Measurements from ENCODE around the gene RBFOX2.

Gene RBFOX2

DNA sequence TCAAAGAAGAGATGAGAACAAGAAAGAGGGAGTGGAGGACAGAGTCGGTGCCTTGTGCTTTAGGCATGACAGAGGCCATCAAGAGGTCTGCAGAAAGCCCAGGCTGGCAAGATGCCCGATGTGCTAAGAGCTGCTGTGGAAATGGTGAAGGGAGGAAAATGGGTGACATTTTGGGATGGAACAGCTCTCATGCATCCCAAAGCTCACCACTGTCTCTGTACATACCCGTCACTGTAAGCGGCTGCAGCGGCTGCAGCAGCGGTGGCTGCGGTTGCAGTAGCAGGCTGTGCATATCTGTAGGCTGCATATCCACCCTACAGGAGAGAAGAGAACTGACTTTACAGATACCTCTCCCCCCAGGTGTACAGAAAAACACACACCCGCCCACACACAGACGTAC, 282.4 kb downstream of the RBFOX2 start:
- DNase-seq: no peak
- no peaks in the 10 kb centered on the region for H3K4me1 ChIP-seq
- intact Hi-C loops (cut with DNase I; ENCODE audit: low total_unique reads): no loop called here
- H3K36me3 ChIP-seq: peaks cover 20 to 56% (median 38%) of the 10 kb centered on the region in 3 donors
- H3K9me3 ChIP-seq: no peaks in the 10 kb centered on the region
- no peak overlapping the region for H3K27ac ChIP-seq
- no peak overlapping the region for H3K4me3 ChIP-seq
- TF ChIP-seq, protein P1, sequence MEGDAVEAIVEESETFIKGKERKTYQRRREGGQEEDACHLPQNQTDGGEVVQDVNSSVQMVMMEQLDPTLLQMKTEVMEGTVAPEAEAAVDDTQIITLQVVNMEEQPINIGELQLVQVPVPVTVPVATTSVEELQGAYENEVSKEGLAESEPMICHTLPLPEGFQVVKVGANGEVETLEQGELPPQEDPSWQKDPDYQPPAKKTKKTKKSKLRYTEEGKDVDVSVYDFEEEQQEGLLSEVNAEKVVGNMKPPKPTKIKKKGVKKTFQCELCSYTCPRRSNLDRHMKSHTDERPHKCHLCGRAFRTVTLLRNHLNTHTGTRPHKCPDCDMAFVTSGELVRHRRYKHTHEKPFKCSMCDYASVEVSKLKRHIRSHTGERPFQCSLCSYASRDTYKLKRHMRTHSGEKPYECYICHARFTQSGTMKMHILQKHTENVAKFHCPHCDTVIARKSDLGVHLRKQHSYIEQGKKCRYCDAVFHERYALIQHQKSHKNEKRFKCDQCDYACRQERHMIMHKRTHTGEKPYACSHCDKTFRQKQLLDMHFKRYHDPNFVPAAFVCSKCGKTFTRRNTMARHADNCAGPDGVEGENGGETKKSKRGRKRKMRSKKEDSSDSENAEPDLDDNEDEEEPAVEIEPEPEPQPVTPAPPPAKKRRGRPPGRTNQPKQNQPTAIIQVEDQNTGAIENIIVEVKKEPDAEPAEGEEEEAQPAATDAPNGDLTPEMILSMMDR (IDR thresholded peaks at IDR 0.05): no peak
- H3K27me3 ChIP-seq: no peaks in the 10 kb centered on the region

DNA sequence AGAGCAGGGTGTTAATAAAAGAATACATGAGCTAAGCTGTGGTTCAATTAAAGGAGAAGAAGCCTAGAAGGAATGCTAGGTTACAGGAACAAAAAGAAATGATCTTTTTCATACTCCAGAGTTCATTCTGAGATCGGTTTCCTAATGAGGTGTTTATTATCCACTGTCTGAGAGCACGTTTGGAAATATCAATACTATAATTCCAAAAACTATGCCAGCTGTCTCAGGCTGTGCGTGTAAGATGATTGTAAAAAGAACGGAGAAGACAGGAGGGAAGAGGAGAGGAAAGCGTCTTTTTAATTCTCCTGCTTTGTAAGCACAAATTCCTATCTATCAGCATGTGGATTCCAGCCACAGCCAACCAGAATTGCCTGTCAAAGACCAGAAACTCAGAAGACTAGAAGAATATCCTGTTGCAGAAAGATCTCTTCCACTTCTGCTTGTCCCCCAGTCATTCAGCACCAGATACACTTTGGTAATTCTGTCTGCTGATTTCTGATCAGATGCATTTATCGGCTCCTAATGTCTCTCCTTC, 285.2 kb downstream of the RBFOX2 start:
- intact Hi-C loops (cut with DNase I; ENCODE audit: low total_unique reads): no loop called here
- H3K36me3 ChIP-seq: peaks cover 21 to 68% (median 45%) of the 10 kb centered on the region in 3 donors
- no peaks in the 10 kb centered on the region for H3K9me3 ChIP-seq
- peaks cover 0 to 12% (median 0%) of the 10 kb centered on the region in 4 donors for H3K4me1 ChIP-seq
- no peak overlapping the region for H3K27ac ChIP-seq
- H3K27me3 ChIP-seq: no peaks in the 10 kb centered on the region
- TF ChIP-seq, protein P1 (IDR thresholded peaks at IDR 0.05): no peak
- no peak overlapping the region for H3K4me3 ChIP-seq
- DNase-seq: no peak

DNA sequence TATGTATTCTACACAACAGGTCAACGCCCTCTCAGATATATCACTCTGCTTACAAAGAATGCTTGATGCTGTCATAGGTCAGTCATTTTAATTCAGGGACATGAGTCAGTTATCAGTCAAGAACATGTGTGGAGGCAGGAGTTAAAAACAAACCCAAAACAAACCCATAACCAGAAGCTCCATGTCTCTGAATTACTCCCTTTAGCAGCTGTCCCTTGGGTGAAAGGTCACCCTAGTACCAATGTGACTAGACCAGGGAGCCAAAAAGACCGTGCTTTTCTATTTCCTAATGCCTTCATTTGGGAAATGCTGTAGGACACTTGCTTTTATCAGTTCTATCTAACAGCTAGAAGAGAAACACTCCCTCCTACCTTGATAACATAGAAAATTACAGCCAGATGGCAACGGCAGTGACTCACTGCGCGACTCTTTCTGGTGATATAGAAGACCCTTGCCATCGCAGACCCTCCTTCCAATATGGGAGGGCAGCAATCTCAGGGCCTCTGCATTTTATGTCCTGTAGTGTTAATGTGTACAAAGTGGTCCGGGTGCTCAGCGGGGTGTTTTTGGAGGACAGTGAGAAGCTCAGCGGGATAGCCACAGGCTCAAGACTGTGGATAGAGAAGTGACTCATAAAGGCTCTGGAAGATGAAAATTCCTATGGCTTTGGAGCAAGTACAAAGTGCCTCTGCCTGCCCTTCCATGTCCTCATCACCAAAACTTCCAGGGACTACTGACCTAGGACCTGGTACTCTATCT, 286.1 kb downstream of the RBFOX2 start:
- Histone ChIP-seq H3K4me1 (peaks cover 0 to 12% (median 0%) of the 10 kb centered on the region in 4 donors), H3K9me3 (no peaks in the 10 kb centered on the region), H3K27me3 (no peaks in the 10 kb centered on the region), H3K27ac (peak overlapping the region in 1 of 2 donors; percentile 13), H3K36me3 (peaks cover 24 to 77% (median 48%) of the 10 kb centered on the region in 3 donors), H3K4me3 (no peak overlapping the region)
- intact Hi-C loops (cut with DNase I; ENCODE audit: low total_unique reads): no loop called here
- DNase-seq: no peak
- TF ChIP-seq, protein P1 (IDR thresholded peaks at IDR 0.05): no peak

DNA sequence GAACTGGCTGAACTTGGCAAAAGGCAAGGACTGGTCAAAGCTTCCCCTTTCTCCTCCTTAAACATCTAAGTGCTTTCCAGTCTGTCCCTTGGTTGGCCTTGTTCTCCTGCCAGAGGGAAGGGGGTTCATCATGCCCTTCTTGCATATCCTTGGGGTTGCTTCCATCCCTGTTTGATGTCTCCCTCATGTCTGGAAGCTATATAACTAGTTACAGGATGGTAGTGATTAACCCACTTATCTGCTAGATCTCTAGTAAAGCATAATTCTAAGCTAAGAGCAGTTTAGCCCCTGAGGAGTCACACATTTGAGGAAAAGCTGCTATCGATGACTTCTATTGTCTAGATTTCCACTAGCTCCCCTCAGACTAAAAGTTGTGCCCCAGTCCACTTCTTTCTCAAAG, 288.0 kb downstream of the RBFOX2 start:
- H3K27me3 ChIP-seq: no peaks in the 10 kb centered on the region
- H3K27ac ChIP-seq: no peak overlapping the region
- H3K36me3 ChIP-seq: peaks cover 15 to 64% (median 47%) of the 10 kb centered on the region in 3 donors
- H3K4me1 ChIP-seq: peaks cover 0 to 12% (median 0%) of the 10 kb centered on the region in 4 donors
- intact Hi-C loops (cut with DNase I; ENCODE audit: low total_unique reads): no loop called here
- TF ChIP-seq, protein P1 (IDR thresholded peaks at IDR 0.05): no peak
- H3K9me3 ChIP-seq: no peaks in the 10 kb centered on the region
- DNase-seq: no peak
- no peak overlapping the region for H3K4me3 ChIP-seq

DNA sequence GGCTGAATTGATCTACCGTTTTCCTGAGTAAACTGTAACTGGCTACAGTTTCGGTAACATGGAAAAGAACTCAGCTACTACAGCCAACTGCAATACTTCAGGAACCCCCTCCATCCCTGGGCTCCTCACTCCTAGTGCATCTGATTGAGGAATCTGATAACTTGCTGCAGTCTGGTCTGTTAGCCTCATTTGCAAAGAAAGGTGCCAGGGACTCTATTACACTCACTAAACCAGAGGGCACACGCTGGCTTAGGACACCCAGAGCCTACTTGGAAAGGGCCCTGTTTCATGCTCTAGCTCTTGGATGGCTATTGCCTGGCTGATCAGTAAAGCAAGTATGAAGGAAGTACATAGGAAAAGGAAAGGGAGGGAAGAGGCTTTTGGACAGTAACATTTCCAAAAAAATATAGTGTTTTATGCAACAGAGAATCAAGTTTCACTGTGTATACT, 288.7 kb downstream of the RBFOX2 start:
- Histone ChIP-seq H3K27me3 (no peaks in the 10 kb centered on the region), H3K27ac (peak overlapping the region; percentile 18 to 45), H3K4me3 (no peak overlapping the region), H3K4me1 (peaks cover 0 to 12% (median 0%) of the 10 kb centered on the region in 4 donors), H3K9me3 (no peaks in the 10 kb centered on the region), H3K36me3 (peaks cover 15 to 58% (median 40%) of the 10 kb centered on the region in 3 donors)
- no peak for DNase-seq
- intact Hi-C loops (cut with DNase I; ENCODE audit: low total_unique reads): loop anchor here (5.0 kb wide), 1 partner anchor 113 kb away; no protein-coding TSS in a partner anchor
- TF ChIP-seq, protein P1 (IDR thresholded peaks at IDR 0.05): no peak
